Smooth muscle cell (in vitro differentiated cells): ENCODE results near the gene MRPS33. TPM values are rescaled to one million over a fixed set of nuclear protein-coding genes. Genes with fewer than 3 reads are reported as not detected.

Source experiments
- DNase-seq: peaks from one replicate; lab custom pipeline; 2025; ENCODE audit not compliant: unreplicated experiment; lab: John Stamatoyannopoulos, UW
- H2AFZ ChIP-seq: fragments of 200-600 bp; sonication (generic); 2 replicates; pipeline ENCODE4 v1.6.0; 2016; ENCODE audit warnings: antibody characterized with exemption, low read depth, mild to moderate bottlenecking
- H3F3A ChIP-seq: fragments of 200-600 bp; sonication (generic); 2 replicates; pipeline ENCODE4 v1.6.0; 2017; ENCODE audit warnings: antibody characterized with exemption, low read depth
- H3K27ac ChIP-seq: fragments of 200-600 bp; sonication (generic); 2 replicates; pipeline ENCODE4 v1.5.1; 2016; ENCODE audit warnings: low read depth, mild to moderate bottlenecking
- H3K27me3 ChIP-seq: fragments of 200-600 bp; sonication (generic); 2 replicates; pipeline ENCODE4 v1.6.1; 2016; ENCODE audit warnings: low read depth, mild to moderate bottlenecking
- H3K36me3 ChIP-seq: fragments of 200-600 bp; sonication (generic); 2 replicates; pipeline ENCODE4 v1.5.1; 2016; ENCODE audit warnings: low read depth
- H3K4me1 ChIP-seq: fragments of 200-600 bp; sonication (generic); 2 replicates; pipeline ENCODE4 v1.5.1; 2016; ENCODE audit warnings: low read depth
- H3K4me2 ChIP-seq: fragments of 200-600 bp; sonication (generic); 2 replicates; pipeline ENCODE4 v1.6.0; 2016; ENCODE audit warnings: mild to moderate bottlenecking
- H3K4me3 ChIP-seq: fragments of 200-600 bp; sonication (generic); 2 replicates; pipeline ENCODE4 v1.5.1; 2016; ENCODE audit warnings: mild to moderate bottlenecking
- H3K79me2 ChIP-seq: fragments of 200-600 bp; sonication (generic); 2 replicates; pipeline ENCODE4 v1.6.0; 2016; ENCODE audit warnings: low read depth, mild to moderate bottlenecking
- H3K9ac ChIP-seq: fragments of 200-600 bp; sonication (generic); 2 replicates; pipeline ENCODE4 v1.6.0; 2016; ENCODE audit warnings: low read depth
- H3K9me3 ChIP-seq: fragments of 200-600 bp; sonication (generic); replicated peaks from 2 replicates; pipeline ENCODE4 v1.5.1; 2016; ENCODE audit warnings: low read depth
- H4K20me1 ChIP-seq: fragments of 200-600 bp; sonication (generic); 2 replicates; pipeline ENCODE4 v1.6.0; 2016; ENCODE audit warnings: low read depth
- CTCF ChIP-seq: fragments of 200-600 bp; sonication (generic); IDR thresholded peaks from 2 replicates; pipeline ENCODE4 v1.5.1; 2017; ENCODE audit warnings: borderline replicate concordance, mild to moderate bottlenecking, antibody characterized with exemption; ENCODE audit not compliant: insufficient read depth, poor library complexity, severe bottlenecking
- WGBS: methylation state at CpG from one replicate; pipeline ENCODE4 v1.1.7; 2016; ENCODE audit warnings: low lambda C conversion rate; 5-methylcytosine and 5-hydroxymethylcytosine counted together
- polyA plus RNA-seq: library from polyadenylated mRNA; unstranded; fragments of >200 nt; fragmentation: Nextera tagmentation; extraction: Ambion mirVana; gene quantifications from 2 replicates; pipeline ENCODE4 v1.2.1, GENCODE V29; 2016
- total RNA-seq: library from RNA; depleted of rRNA; stranded (reverse); fragments of >200 nt; gene quantifications from 2 replicates; pipeline ENCODE4 v1.2.3, GENCODE V29; 2014

Gene MRPS33
- total RNA-seq: 34.2 and 34.5 TPM in 2 replicates
- polyA plus RNA-seq: 49.8 and 50.4 TPM in 2 replicates

- Histone ChIP-seq H3K4me2 (peak within 1 kb of the TSS; percentile 85), H3K36me3 (no peaks in the 10 kb centered on the region), H3K4me1 (peaks cover 7% of the 10 kb centered on the region), H3F3A (peaks cover 8% of the 10 kb centered on the region), H3K27me3 (peaks cover 15% of the 10 kb centered on the region), H2AFZ (peak within 1 kb of the TSS; percentile 95), H3K4me3 (peak within 1 kb of the TSS; percentile 74), H4K20me1 (no peaks in the 10 kb centered on the region), H3K9ac (peak within 1 kb of the TSS; percentile 85), H3K9me3 (no peaks in the 10 kb centered on the region), H3K27ac (peak within 1 kb of the TSS; percentile 82), H3K79me2 (peaks cover 8% of the 10 kb centered on the region)
- TF ChIP-seq CTCF: peak; percentile 45
- WGBS: 1% methylated on average over 47 of the region's 47 CpGs
- DNase-seq: peak; percentile 73
Observed at GRCh38 chr7:141014524-141015395, at the start of gene MRPS33. Gene MRPS33, minus strand, starts transcription at chr7:141014952. Its CDS starts 4,319 bp downstream, at chr7:141010633.

GRCh38 chr7:141057788-141058187 is 43.0 kb upstream of the MRPS33 start:
- H2AFZ ChIP-seq: no peak overlapping the region
- no peak for TF ChIP-seq CTCF
- H3K27ac ChIP-seq: no peak overlapping the region
- no peak overlapping the region for H3K4me3 ChIP-seq
- no peaks in the 10 kb centered on the region for H3F3A ChIP-seq
- no peak for DNase-seq
- H3K36me3 ChIP-seq: no peaks in the 10 kb centered on the region
- no peaks in the 10 kb centered on the region for H4K20me1 ChIP-seq
- no peaks in the 10 kb centered on the region for H3K9me3 ChIP-seq
- H3K4me1 ChIP-seq: no peaks in the 10 kb centered on the region
- H3K79me2 ChIP-seq: no peaks in the 10 kb centered on the region
- H3K27me3 ChIP-seq: no peaks in the 10 kb centered on the region
- H3K9ac ChIP-seq: no peak overlapping the region
- WGBS: 91% methylated on average over 3 of the region's 3 CpGs
- H3K4me2 ChIP-seq: no peak overlapping the region

- H2AFZ ChIP-seq: no peak overlapping the region
- H3K4me1 ChIP-seq: no peaks in the 10 kb centered on the region
- H3K4me3 ChIP-seq: no peak overlapping the region
- no peak overlapping the region for H3K27ac ChIP-seq
- TF ChIP-seq CTCF: no peak
- H3K36me3 ChIP-seq: no peaks in the 10 kb centered on the region
- no peak overlapping the region for H3K4me2 ChIP-seq
- H3F3A ChIP-seq: no peaks in the 10 kb centered on the region
- H3K79me2 ChIP-seq: no peaks in the 10 kb centered on the region
- no peak overlapping the region for H3K9ac ChIP-seq
- no peaks in the 10 kb centered on the region for H3K9me3 ChIP-seq
- no peak for DNase-seq
- no peaks in the 10 kb centered on the region for H4K20me1 ChIP-seq
- H3K27me3 ChIP-seq: no peaks in the 10 kb centered on the region
- WGBS: 87% methylated on average over 4 of the region's 4 CpGs
Observed at GRCh38 chr7:141055146-141055545, 40.4 kb upstream of the MRPS33 start.

GRCh38 chr7:141053626-141054025 is 38.9 kb upstream of the MRPS33 start:
- Histone ChIP-seq H4K20me1 (no peaks in the 10 kb centered on the region), H3K27me3 (no peaks in the 10 kb centered on the region), H3K9ac (no peak overlapping the region), H3K79me2 (no peaks in the 10 kb centered on the region), H3K4me1 (no peaks in the 10 kb centered on the region), H3K9me3 (no peaks in the 10 kb centered on the region), H3K27ac (no peak overlapping the region), H3K4me2 (no peak overlapping the region), H3K36me3 (no peaks in the 10 kb centered on the region), H3K4me3 (no peak overlapping the region), H2AFZ (no peak overlapping the region), H3F3A (no peaks in the 10 kb centered on the region)
- DNase-seq: no peak
- TF ChIP-seq CTCF: no peak
- 87% methylated on average over 9 of the region's 9 CpGs for WGBS
